CD8-positive, alpha-beta memory T cell (primary cell): ENCODE results near the gene METAP1. TPM values are rescaled to one million over a fixed set of nuclear protein-coding genes. Genes with fewer than 3 reads are reported as not detected.

Experiments used
- CTCF ChIA-PET: fragments of 350-600 bp; sonication (Branson Sonifier 250); formaldehyde crosslinking; loops from one replicate; lab custom pipeline; 2021; ENCODE audit warnings: antibody characterized with exemption; lab: Charles Lee
- POLR2A ChIA-PET: fragments of 350-600 bp; sonication (Branson Sonifier 250); formaldehyde crosslinking; loops from one replicate; lab custom pipeline; 2021; ENCODE audit warnings: antibody characterized with exemption; lab: Charles Lee
- DNase-seq, 5 donors: peaks; one replicate each; pipeline versions ENCODE4 v3.0.0 to v3.0.0-alpha.2; 2020 to 2022; ENCODE audit warnings: mixed read lengths in 1 of 5
- H3K27ac ChIP-seq: one replicate; pipeline ENCODE4 v1.7.0; 2013; ENCODE audit warnings: low read depth, mild to moderate bottlenecking, low read length, moderate library complexity
- H3K27me3 ChIP-seq: 2 replicates; pipeline ENCODE4 v1.7.0; 2013; ENCODE audit warnings: low read length, mild to moderate bottlenecking; ENCODE audit not compliant: insufficient read depth, poor library complexity, severe bottlenecking
- H3K36me3 ChIP-seq: 2 replicates; pipeline ENCODE4 v1.7.0; 2013; ENCODE audit warnings: mild to moderate bottlenecking, low read length, moderate library complexity; ENCODE audit not compliant: insufficient read depth
- H3K4me1 ChIP-seq: 2 replicates; pipeline ENCODE4 v1.7.0; 2013; ENCODE audit warnings: mild to moderate bottlenecking, low read length, moderate library complexity; ENCODE audit not compliant: insufficient read depth
- H3K4me3 ChIP-seq: 2 replicates; pipeline ENCODE4 v1.7.0; 2013; ENCODE audit warnings: mild to moderate bottlenecking, low read length
- H3K9me3 ChIP-seq: 2 replicates; pipeline ENCODE4 v1.7.0; 2013; ENCODE audit warnings: mild to moderate bottlenecking, low read length
- H3K27ac Mint-ChIP-seq, 8 donors: one replicate each; pipeline ENCODE4 v1.8.0; 2020 to 2021; ENCODE audit warnings: mixed read lengths in 8 of 8, mild to moderate bottlenecking in 6 of 8, inconsistent platforms in 3 of 8, moderate library complexity in 3 of 8
- H3K27me3 Mint-ChIP-seq, 2 donors: one replicate each; pipeline ENCODE4 v1.8.0; 2020 to 2021; ENCODE audit warnings: mixed read lengths in 2 of 2, mild to moderate bottlenecking in 1 of 2, moderate library complexity in 1 of 2
- H3K36me3 Mint-ChIP-seq, 3 donors: one replicate each; pipeline ENCODE4 v1.8.0; 2020 to 2021; ENCODE audit warnings: mixed read lengths in 3 of 3, inconsistent platforms in 1 of 3, mild to moderate bottlenecking in 1 of 3
- H3K4me1 Mint-ChIP-seq, 3 donors: one replicate each; pipeline ENCODE4 v1.8.0; 2020 to 2021; ENCODE audit warnings: mixed read lengths in 3 of 3, inconsistent platforms in 1 of 3, mild to moderate bottlenecking in 1 of 3
- H3K4me3 Mint-ChIP-seq, 7 donors: one replicate each; pipeline ENCODE4 v1.8.0; 2020 to 2021; ENCODE audit warnings: mixed read lengths in 7 of 7, mild to moderate bottlenecking in 6 of 7, moderate library complexity in 4 of 7, inconsistent platforms in 2 of 7
- H3K9me3 Mint-ChIP-seq, 5 donors: one replicate each; pipeline ENCODE4 v1.8.0; 2020 to 2022; ENCODE audit warnings: mixed read lengths in 5 of 5, mild to moderate bottlenecking in 3 of 5, moderate library complexity in 2 of 5, inconsistent platforms in 1 of 5
- polyA plus RNA-seq: library from polyadenylated mRNA; unstranded; fragments of 300-500 nt; fragmentation: Illumina TruSeq; gene quantifications from one replicate; pipeline ENCODE4 v1.2.3, GENCODE V29; 2021
- total RNA-seq, 2 experiments: library from RNA; stranded (reverse); gene quantifications; one replicate each; pipeline ENCODE4 v1.2.3, GENCODE V29; 2021

The METAP1 gene
- total RNA-seq (10 to 100 TPM; 56.6 to 58.5 TPM), polyA plus RNA-seq (30.4 TPM)

GRCh38 chr4:98995183-98996055 is at the start of gene METAP1:
TSS of gene METAP1 (plus strand) at chr4:98995721. CDS start at chr4:98995754, 33 bp downstream.
- H3K4me1 Mint-ChIP-seq = peaks cover 35 to 46% (median 45%) of the 10 kb centered on the region in 3 donors
- H3K36me3 Mint-ChIP-seq = peaks cover 0 to 4% (median 0%) of the 10 kb centered on the region in 3 donors
- peaks cover 1 to 3% of the 10 kb centered on the region in 2 donors for H3K27me3 Mint-ChIP-seq
- no peaks in the 10 kb centered on the region for H3K9me3 Mint-ChIP-seq
- CTCF ChIA-PET = interaction anchor here (0.7 to 7.4 kb wide), 53 partner anchors 9 to 857 kb away, joined by 3 to 189 read pairs (median 5); partner anchors contain the start of genes ADH5, EIF4E, RAP1GDS1 and STPG2
- Histone ChIP-seq H3K27me3 (no peaks in the 10 kb centered on the region), H3K4me3 (peak within 1 kb of the TSS; percentile 78), H3K4me1 (peaks cover 24% of the 10 kb centered on the region), H3K27ac (peak within 1 kb of the TSS; percentile 87), H3K9me3 (no peaks in the 10 kb centered on the region), H3K36me3 (no peaks in the 10 kb centered on the region)
- peak; percentile 95 to 98 (median 97) for DNase-seq
- H3K27ac Mint-ChIP-seq = peak within 1 kb of the TSS; percentile 90 to 100 (median 98)
- peak within 1 kb of the TSS; percentile 81 to 95 (median 91) for H3K4me3 Mint-ChIP-seq
- POLR2A ChIA-PET = interaction anchor here (0.5 to 2.5 kb wide), 15 partner anchors 48 to 953 kb away, joined by 3 to 36 read pairs (median 5); partner anchors contain the start of genes ADH5, DNAJB14, EIF4E and RAP1GDS1

- Mint-ChIP-seq H3K4me3 (no peak overlapping the region), H3K9me3 (no peaks in the 10 kb centered on the region), H3K27ac (no peak overlapping the region), H3K36me3 (no peaks in the 10 kb centered on the region), H3K4me1 (no peaks in the 10 kb centered on the region), H3K27me3 (no peaks in the 10 kb centered on the region)
- CTCF ChIA-PET = no interaction called here
- DNase-seq = no peak
- H3K27me3 ChIP-seq = no peaks in the 10 kb centered on the region
- no peaks in the 10 kb centered on the region for H3K9me3 ChIP-seq
- no peaks in the 10 kb centered on the region for H3K36me3 ChIP-seq
- H3K4me1 ChIP-seq = no peaks in the 10 kb centered on the region
- H3K4me3 ChIP-seq = no peak overlapping the region
- H3K27ac ChIP-seq = no peak overlapping the region
- POLR2A ChIA-PET = no interaction called here
These were observed 49.2 kb upstream of the METAP1 start for GRCh38 chr4:98946359-98946758.

- Histone ChIP-seq H3K9me3 (no peaks in the 10 kb centered on the region), H3K27me3 (no peaks in the 10 kb centered on the region), H3K36me3 (no peaks in the 10 kb centered on the region), H3K4me1 (no peaks in the 10 kb centered on the region), H3K4me3 (no peak overlapping the region), H3K27ac (no peak overlapping the region)
- Mint-ChIP-seq H3K36me3 (no peaks in the 10 kb centered on the region), H3K27me3 (peaks cover 4 to 11% of the 10 kb centered on the region in 2 donors), H3K9me3 (no peaks in the 10 kb centered on the region), H3K4me3 (no peak overlapping the region), H3K27ac (no peak overlapping the region), H3K4me1 (no peaks in the 10 kb centered on the region)
- ChIA-PET CTCF (interaction anchor here (0.9 to 1.8 kb wide), 2 partner anchors 8 to 44 kb away, joined by 3 to 4 read pairs; partner anchors contain the start of gene METAP1), POLR2A (no interaction called here)
- DNase-seq = no peak
These were observed 44.6 kb upstream of the METAP1 start for GRCh38 chr4:98950925-98951324.

- ChIA-PET CTCF (interaction anchor here (0.9 kb wide), 1 partner anchor 9 kb away, joined by 3 read pairs; no protein-coding TSS in a partner anchor), POLR2A (no interaction called here)
- H3K36me3 Mint-ChIP-seq = peaks cover 0 to 1% (median 0%) of the 10 kb centered on the region in 3 donors
- H3K4me3 Mint-ChIP-seq = no peak overlapping the region
- no peaks in the 10 kb centered on the region for H3K9me3 Mint-ChIP-seq
- DNase-seq = no peak
- Histone ChIP-seq H3K36me3 (no peaks in the 10 kb centered on the region), H3K27ac (no peak overlapping the region), H3K4me1 (no peaks in the 10 kb centered on the region), H3K9me3 (no peaks in the 10 kb centered on the region), H3K4me3 (no peak overlapping the region), H3K27me3 (no peaks in the 10 kb centered on the region)
- peaks cover 5 to 13% of the 10 kb centered on the region in 2 donors for H3K27me3 Mint-ChIP-seq
- H3K27ac Mint-ChIP-seq = no peak overlapping the region
- H3K4me1 Mint-ChIP-seq = no peaks in the 10 kb centered on the region
These were observed 43.8 kb upstream of the METAP1 start for GRCh38 chr4:98951710-98952109.

- Mint-ChIP-seq H3K27ac (no peak overlapping the region), H3K4me1 (no peaks in the 10 kb centered on the region), H3K36me3 (peaks cover 0 to 1% (median 0%) of the 10 kb centered on the region in 3 donors), H3K27me3 (peaks cover 7 to 17% of the 10 kb centered on the region in 2 donors), H3K9me3 (no peaks in the 10 kb centered on the region), H3K4me3 (no peak overlapping the region)
- H3K4me1 ChIP-seq = no peaks in the 10 kb centered on the region
- no peaks in the 10 kb centered on the region for H3K9me3 ChIP-seq
- no peaks in the 10 kb centered on the region for H3K27me3 ChIP-seq
- no peak overlapping the region for H3K27ac ChIP-seq
- POLR2A ChIA-PET = no interaction called here
- H3K4me3 ChIP-seq = no peak overlapping the region
- CTCF ChIA-PET = no interaction called here
- DNase-seq = no peak
- no peaks in the 10 kb centered on the region for H3K36me3 ChIP-seq
These were observed 40.3 kb upstream of the METAP1 start for GRCh38 chr4:98955229-98955628.

- Histone ChIP-seq H3K4me1 (no peaks in the 10 kb centered on the region), H3K9me3 (no peaks in the 10 kb centered on the region), H3K36me3 (no peaks in the 10 kb centered on the region), H3K4me3 (no peak overlapping the region), H3K27me3 (no peaks in the 10 kb centered on the region), H3K27ac (no peak overlapping the region)
- DNase-seq = no peak
- peaks cover 0 to 1% (median 0%) of the 10 kb centered on the region in 3 donors for H3K36me3 Mint-ChIP-seq
- no peak overlapping the region for H3K4me3 Mint-ChIP-seq
- H3K4me1 Mint-ChIP-seq = no peaks in the 10 kb centered on the region
- H3K27me3 Mint-ChIP-seq = peaks cover 11 to 25% of the 10 kb centered on the region in 2 donors
- no peaks in the 10 kb centered on the region for H3K9me3 Mint-ChIP-seq
- peak overlapping the region in 1 of 8 donors; percentile 5 for H3K27ac Mint-ChIP-seq
- ChIA-PET CTCF (no interaction called here), POLR2A (no interaction called here)
These were observed 37.5 kb upstream of the METAP1 start for GRCh38 chr4:98958065-98958464.

- Histone ChIP-seq H3K4me3 (no peak overlapping the region), H3K9me3 (no peaks in the 10 kb centered on the region), H3K4me1 (no peaks in the 10 kb centered on the region), H3K36me3 (no peaks in the 10 kb centered on the region), H3K27ac (no peak overlapping the region), H3K27me3 (no peaks in the 10 kb centered on the region)
- H3K4me3 Mint-ChIP-seq = no peak overlapping the region
- H3K4me1 Mint-ChIP-seq = no peaks in the 10 kb centered on the region
- DNase-seq = no peak
- no peaks in the 10 kb centered on the region for H3K9me3 Mint-ChIP-seq
- ChIA-PET CTCF (no interaction called here), POLR2A (no interaction called here)
- no peak overlapping the region for H3K27ac Mint-ChIP-seq
- peaks cover 9 to 25% of the 10 kb centered on the region in 2 donors for H3K27me3 Mint-ChIP-seq
- H3K36me3 Mint-ChIP-seq = peaks cover 0 to 1% (median 0%) of the 10 kb centered on the region in 3 donors
These were observed 36.1 kb upstream of the METAP1 start for GRCh38 chr4:98959411-98959810.

GRCh38 chr4:98961770-98962169 is 33.8 kb upstream of the METAP1 start:
- no peaks in the 10 kb centered on the region for H3K4me1 ChIP-seq
- Mint-ChIP-seq H3K9me3 (peaks cover 0 to 2% (median 0%) of the 10 kb centered on the region in 5 donors), H3K36me3 (peaks cover 0 to 4% (median 0%) of the 10 kb centered on the region in 3 donors), H3K4me3 (no peak overlapping the region), H3K27me3 (peaks cover 5 to 16% of the 10 kb centered on the region in 2 donors), H3K4me1 (no peaks in the 10 kb centered on the region), H3K27ac (no peak overlapping the region)
- H3K27me3 ChIP-seq = no peaks in the 10 kb centered on the region
- DNase-seq = no peak
- no peaks in the 10 kb centered on the region for H3K9me3 ChIP-seq
- POLR2A ChIA-PET = no interaction called here
- CTCF ChIA-PET = no interaction called here
- H3K36me3 ChIP-seq = no peaks in the 10 kb centered on the region
- no peak overlapping the region for H3K27ac ChIP-seq
- H3K4me3 ChIP-seq = no peak overlapping the region
